K562 (cell line): Measurements from ENCODE around the gene SLBP. TPM values are rescaled to one million over a fixed set of nuclear protein-coding genes. Genes with fewer than 3 reads are reported as not detected.
A peak's percentile ranks its signal among the peaks of the same experiment; 100 is the strongest.

Source experiments
- ARHGAP35 ChIP-seq: fragments of 450-650 bp; IDR thresholded peaks from 2 replicates; pipeline ENCODE4 v1.6.1; 2018; ENCODE audit not compliant: partially characterized antibody
- CEBPG ChIP-seq, 3 experiments: fragments of 200-800 bp in 1 of 3; sonication (Bioruptor generic) in 1 of 3; sonication (generic) in 1 of 3; formaldehyde crosslinking in 1 of 3; IDR thresholded peaks in 2 of 3; conservative IDR thresholded peaks in 1 of 3; 2 replicates each; pipeline versions ENCODE4 v1.6.1 to v1.8.0; 2016 to 2022; ENCODE audit warnings: missing compliant biosample characterization in 2 of 3, missing genetic modification characterization in 2 of 3, mild to moderate bottlenecking in 1 of 3, missing genetic modification reagents in 1 of 3
- GABPA ChIP-seq: fragments of 200-800 bp; sonication (Bioruptor generic); conservative IDR thresholded peaks from 2 replicates; pipeline ENCODE4 v1.6.1; 2016; ENCODE audit warnings: low read depth, missing genetic modification characterization, missing compliant biosample characterization
- KDM5B ChIP-seq: fragments of 200-600 bp; sonication (generic); IDR thresholded peaks from 2 replicates; pipeline ENCODE4 v1.6.1; 2012; ENCODE audit warnings: low read depth, mild to moderate bottlenecking, moderate library complexity, low read length, control low read depth, inconsistent platforms; ENCODE audit not compliant: insufficient replicate concordance
- MEF2D ChIP-seq: conservative IDR thresholded peaks from 2 replicates; pipeline ENCODE4 v1.6.1; 2016; ENCODE audit warnings: low read depth, missing genetic modification characterization, missing compliant biosample characterization
- MYC ChIP-seq, 2 experiments: fragments of 250-450 bp in 1 of 2; sonication (Bioruptor Pico) in 1 of 2; IDR thresholded peaks; 2 replicates each; pipeline versions ENCODE4 v1.5.1 to v1.6.1; 2012 to 2021; ENCODE audit warnings: low read depth in 2 of 2, borderline replicate concordance in 1 of 2, improper control_type of control experiment in 1 of 2, low read length in 1 of 2, mild to moderate bottlenecking in 1 of 2, moderate library complexity in 1 of 2
- ZBTB7A ChIP-seq: IDR thresholded peaks from 2 replicates; pipeline ENCODE4 v1.6.1; 2011; ENCODE audit warnings: low read depth, mild to moderate bottlenecking, low read length, moderate library complexity, borderline replicate concordance; ENCODE audit not compliant: control insufficient read depth
- ZNF253 ChIP-seq: fragments of 250-450 bp; sonication (Bioruptor Pico); conservative IDR thresholded peaks from 2 replicates; pipeline ENCODE4 v1.6.1; 2021; ENCODE audit warnings: mild to moderate bottlenecking
- ZNF436 ChIP-seq: fragments of 250-450, 450-650 bp; sonication (Bioruptor Pico); formaldehyde crosslinking; IDR thresholded peaks from 2 replicates; pipeline ENCODE4 v1.7.0; 2020; ENCODE audit warnings: mild to moderate bottlenecking
- polyA plus RNA-seq, 8 experiments: library from polyadenylated mRNA; depleted of rRNA in 4 of 8; stranded (reverse) in 5 of 8; unstranded in 3 of 8; fragments of >200 nt; fragmentation: Nextera tagmentation in 2 of 8; fragmentation: Illumina TruSeq in 1 of 8; extraction: Ambion mirVana in 2 of 8; extraction: Trizol in 1 of 8; gene quantifications; 2 replicates each; pipeline versions ENCODE4 v1.2.1 to v1.2.3, GENCODE V29; 2011 to 2014; ENCODE audit warnings: inconsistent platforms in 1 of 8, missing spikeins in 1 of 8
- total RNA-seq, 7 experiments: library from RNA; depleted of rRNA in 6 of 7; stranded (reverse); fragments of >200 nt in 6 of 7; fragmentation: Illumina TruSeq in 2 of 7; extraction: Trizol in 2 of 7; gene quantifications; 2 replicates each; pipeline versions ENCODE4 v1.2.1 to v1.2.3, GENCODE V29; 2011 to 2021; ENCODE audit warnings: low replicate concordance in 1 of 7
- TF ChIP-seq, protein P1 (sequence below): fragments of 450-650 bp; IDR thresholded peaks from 2 replicates; pipeline ENCODE4 v1.6.1; 2016; ENCODE audit warnings: mild to moderate bottlenecking, moderate library complexity
- TF ChIP-seq, protein P2 (sequence below), 2 experiments: fragments of 200-800 bp in 1 of 2; sonication (Bioruptor generic) in 1 of 2; sonication (generic) in 1 of 2; formaldehyde crosslinking in 1 of 2; IDR thresholded peaks in 1 of 2; conservative IDR thresholded peaks in 1 of 2; 2 replicates each; pipeline versions ENCODE4 v1.5.0 to v1.6.1; 2016 to 2020; ENCODE audit warnings: missing compliant biosample characterization in 1 of 2, missing genetic modification characterization in 1 of 2, missing genetic modification reagents in 1 of 2

Gene SLBP
- total and polyA plus RNA-seq, 9 of the 15 experiments (the other 6 are each of a cell fraction or from before 2014, with no cell fraction given), result 49.4 to 221 (median 162) TPM

DNA sequence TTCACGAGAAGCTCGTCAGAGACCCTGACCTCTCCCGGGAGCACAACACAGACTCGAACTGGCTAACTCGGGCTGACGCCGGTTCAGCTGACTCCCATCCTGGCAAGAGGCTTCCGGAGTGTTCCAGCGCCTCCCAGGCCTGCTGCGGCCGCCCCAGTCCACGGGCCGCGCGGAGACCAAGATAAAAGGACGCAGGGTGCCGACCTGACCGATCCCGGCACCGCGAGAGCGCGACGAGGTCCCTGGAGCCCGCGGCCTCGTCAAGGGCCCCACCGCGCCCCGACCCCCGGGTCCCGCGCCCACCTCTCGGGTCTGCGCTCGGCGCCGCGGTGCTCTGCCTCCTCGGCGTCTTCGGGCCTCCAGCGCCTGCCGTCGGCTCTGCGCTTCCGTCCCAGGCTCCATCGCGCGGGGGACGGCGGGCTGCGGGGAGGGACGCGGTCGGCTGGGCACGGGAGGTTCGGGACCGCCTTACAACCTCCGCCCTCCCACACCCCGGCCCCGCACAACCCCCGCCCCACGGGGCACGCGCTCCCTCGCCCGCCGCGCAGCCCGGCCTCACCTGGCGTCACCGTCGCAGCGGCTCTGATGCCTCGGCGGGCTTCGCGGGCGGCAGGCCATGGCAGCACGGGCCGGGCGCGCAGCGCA, 426 bp downstream of the SLBP start (continued):
- TF ChIP-seq, protein P1, sequence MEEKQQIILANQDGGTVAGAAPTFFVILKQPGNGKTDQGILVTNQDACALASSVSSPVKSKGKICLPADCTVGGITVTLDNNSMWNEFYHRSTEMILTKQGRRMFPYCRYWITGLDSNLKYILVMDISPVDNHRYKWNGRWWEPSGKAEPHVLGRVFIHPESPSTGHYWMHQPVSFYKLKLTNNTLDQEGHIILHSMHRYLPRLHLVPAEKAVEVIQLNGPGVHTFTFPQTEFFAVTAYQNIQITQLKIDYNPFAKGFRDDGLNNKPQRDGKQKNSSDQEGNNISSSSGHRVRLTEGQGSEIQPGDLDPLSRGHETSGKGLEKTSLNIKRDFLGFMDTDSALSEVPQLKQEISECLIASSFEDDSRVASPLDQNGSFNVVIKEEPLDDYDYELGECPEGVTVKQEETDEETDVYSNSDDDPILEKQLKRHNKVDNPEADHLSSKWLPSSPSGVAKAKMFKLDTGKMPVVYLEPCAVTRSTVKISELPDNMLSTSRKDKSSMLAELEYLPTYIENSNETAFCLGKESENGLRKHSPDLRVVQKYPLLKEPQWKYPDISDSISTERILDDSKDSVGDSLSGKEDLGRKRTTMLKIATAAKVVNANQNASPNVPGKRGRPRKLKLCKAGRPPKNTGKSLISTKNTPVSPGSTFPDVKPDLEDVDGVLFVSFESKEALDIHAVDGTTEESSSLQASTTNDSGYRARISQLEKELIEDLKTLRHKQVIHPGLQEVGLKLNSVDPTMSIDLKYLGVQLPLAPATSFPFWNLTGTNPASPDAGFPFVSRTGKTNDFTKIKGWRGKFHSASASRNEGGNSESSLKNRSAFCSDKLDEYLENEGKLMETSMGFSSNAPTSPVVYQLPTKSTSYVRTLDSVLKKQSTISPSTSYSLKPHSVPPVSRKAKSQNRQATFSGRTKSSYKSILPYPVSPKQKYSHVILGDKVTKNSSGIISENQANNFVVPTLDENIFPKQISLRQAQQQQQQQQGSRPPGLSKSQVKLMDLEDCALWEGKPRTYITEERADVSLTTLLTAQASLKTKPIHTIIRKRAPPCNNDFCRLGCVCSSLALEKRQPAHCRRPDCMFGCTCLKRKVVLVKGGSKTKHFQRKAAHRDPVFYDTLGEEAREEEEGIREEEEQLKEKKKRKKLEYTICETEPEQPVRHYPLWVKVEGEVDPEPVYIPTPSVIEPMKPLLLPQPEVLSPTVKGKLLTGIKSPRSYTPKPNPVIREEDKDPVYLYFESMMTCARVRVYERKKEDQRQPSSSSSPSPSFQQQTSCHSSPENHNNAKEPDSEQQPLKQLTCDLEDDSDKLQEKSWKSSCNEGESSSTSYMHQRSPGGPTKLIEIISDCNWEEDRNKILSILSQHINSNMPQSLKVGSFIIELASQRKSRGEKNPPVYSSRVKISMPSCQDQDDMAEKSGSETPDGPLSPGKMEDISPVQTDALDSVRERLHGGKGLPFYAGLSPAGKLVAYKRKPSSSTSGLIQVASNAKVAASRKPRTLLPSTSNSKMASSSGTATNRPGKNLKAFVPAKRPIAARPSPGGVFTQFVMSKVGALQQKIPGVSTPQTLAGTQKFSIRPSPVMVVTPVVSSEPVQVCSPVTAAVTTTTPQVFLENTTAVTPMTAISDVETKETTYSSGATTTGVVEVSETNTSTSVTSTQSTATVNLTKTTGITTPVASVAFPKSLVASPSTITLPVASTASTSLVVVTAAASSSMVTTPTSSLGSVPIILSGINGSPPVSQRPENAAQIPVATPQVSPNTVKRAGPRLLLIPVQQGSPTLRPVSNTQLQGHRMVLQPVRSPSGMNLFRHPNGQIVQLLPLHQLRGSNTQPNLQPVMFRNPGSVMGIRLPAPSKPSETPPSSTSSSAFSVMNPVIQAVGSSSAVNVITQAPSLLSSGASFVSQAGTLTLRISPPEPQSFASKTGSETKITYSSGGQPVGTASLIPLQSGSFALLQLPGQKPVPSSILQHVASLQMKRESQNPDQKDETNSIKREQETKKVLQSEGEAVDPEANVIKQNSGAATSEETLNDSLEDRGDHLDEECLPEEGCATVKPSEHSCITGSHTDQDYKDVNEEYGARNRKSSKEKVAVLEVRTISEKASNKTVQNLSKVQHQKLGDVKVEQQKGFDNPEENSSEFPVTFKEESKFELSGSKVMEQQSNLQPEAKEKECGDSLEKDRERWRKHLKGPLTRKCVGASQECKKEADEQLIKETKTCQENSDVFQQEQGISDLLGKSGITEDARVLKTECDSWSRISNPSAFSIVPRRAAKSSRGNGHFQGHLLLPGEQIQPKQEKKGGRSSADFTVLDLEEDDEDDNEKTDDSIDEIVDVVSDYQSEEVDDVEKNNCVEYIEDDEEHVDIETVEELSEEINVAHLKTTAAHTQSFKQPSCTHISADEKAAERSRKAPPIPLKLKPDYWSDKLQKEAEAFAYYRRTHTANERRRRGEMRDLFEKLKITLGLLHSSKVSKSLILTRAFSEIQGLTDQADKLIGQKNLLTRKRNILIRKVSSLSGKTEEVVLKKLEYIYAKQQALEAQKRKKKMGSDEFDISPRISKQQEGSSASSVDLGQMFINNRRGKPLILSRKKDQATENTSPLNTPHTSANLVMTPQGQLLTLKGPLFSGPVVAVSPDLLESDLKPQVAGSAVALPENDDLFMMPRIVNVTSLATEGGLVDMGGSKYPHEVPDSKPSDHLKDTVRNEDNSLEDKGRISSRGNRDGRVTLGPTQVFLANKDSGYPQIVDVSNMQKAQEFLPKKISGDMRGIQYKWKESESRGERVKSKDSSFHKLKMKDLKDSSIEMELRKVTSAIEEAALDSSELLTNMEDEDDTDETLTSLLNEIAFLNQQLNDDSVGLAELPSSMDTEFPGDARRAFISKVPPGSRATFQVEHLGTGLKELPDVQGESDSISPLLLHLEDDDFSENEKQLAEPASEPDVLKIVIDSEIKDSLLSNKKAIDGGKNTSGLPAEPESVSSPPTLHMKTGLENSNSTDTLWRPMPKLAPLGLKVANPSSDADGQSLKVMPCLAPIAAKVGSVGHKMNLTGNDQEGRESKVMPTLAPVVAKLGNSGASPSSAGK, result no peak
- TF ChIP-seq MYC (IDR thresholded peaks at IDR 0.05; ENCODE audit: low read depth, low read length) (no peak; the same call in 1 of the 2 replicates), MYC (CRISPR knock-in tag; IDR thresholded peaks at IDR 0.05; ENCODE audit: borderline replicate concordance, low read depth) (0 out of 2 replicates have a peak, but pooled peaks have one; percentile 7), GABPA (tag) (no peak), ZBTB7A (peak; percentile 58; the same call in 1 of the 2 replicates), KDM5B (peak; percentile 80), ARHGAP35 (no peak), ZNF253 (no peak), MEF2D (tag) (no peak), CEBPG (CRISPR knock-in tag; IDR thresholded peaks at IDR 0.05) (no peak), CEBPG (tag; conservative IDR thresholded peaks at IDR 0.05 in 1 of 2, IDR thresholded peaks at IDR 0.05 in 1 of 2) (no peak), ZNF436 (CRISPR knock-in tag) (no peak)
- TF ChIP-seq, protein P2, sequence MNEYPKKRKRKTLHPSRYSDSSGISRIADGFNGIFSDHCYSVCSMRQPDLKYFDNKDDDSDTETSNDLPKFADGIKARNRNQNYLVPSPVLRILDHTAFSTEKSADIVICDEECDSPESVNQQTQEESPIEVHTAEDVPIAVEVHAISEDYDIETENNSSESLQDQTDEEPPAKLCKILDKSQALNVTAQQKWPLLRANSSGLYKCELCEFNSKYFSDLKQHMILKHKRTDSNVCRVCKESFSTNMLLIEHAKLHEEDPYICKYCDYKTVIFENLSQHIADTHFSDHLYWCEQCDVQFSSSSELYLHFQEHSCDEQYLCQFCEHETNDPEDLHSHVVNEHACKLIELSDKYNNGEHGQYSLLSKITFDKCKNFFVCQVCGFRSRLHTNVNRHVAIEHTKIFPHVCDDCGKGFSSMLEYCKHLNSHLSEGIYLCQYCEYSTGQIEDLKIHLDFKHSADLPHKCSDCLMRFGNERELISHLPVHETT (CRISPR knock-in tag; conservative IDR thresholded peaks at IDR 0.05 in 1 of 2, IDR thresholded peaks at IDR 0.05 in 1 of 2), result no peak
